ENCODE results near the gene SPDYE3.
A peak's percentile ranks its signal among the peaks of the same experiment; 100 is the strongest.
"Not testable (repeated sequence)": the region's sequence is repeated elsewhere in the genome, so short reads cannot be mapped to it uniquely, and the experiment has no call there.

SPDYE3 gene, protein sequence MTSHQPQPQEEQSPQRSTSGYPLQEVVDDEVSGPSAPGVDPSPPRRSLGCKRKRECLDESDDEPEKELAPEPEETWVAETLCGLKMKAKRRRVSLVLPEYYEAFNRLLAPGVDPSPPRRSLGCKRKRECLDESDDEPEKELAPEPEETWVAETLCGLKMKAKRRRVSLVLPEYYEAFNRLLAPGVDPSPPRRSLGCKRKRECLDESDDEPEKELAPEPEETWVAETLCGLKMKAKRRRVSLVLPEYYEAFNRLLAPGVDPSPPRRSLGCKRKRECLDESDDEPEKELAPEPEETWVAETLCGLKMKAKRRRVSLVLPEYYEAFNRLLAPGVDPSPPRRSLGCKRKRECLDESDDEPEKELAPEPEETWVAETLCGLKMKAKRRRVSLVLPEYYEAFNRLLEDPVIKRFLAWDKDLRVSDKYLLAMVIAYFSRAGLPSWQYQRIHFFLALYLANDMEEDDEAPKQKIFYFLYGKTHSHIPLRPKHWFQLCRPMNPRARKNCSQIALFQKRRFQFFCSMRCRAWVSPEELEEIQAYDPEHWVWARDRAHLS

DNA sequence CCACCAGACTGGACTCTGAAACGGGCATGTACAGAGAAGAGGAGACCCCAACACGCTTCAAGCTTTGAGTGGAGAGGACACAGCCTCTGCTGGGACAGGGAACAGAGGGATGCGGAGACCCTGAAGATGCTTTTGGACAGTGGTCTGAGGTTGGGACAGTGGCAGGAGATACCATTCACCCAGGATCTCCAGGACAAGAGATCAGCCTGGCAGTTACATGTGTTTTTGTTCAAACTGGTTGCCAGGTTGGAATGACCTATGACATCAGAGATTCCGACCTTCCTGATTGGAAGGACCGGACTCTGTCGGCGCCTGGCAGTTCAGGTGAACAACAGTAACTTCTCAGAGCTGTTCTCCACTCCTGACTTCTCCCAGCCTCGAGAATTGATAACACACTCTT is at the start of gene SPDYE3:
TSS of gene SPDYE3 (plus strand) at position 301 of the 400 bp plus-strand sequence. CDS start 184 bp downstream, outside the sequence.
- DNase-seq (ENCODE audit: low read depth in 2 of 2) = not testable (repeated sequence)

DNA sequence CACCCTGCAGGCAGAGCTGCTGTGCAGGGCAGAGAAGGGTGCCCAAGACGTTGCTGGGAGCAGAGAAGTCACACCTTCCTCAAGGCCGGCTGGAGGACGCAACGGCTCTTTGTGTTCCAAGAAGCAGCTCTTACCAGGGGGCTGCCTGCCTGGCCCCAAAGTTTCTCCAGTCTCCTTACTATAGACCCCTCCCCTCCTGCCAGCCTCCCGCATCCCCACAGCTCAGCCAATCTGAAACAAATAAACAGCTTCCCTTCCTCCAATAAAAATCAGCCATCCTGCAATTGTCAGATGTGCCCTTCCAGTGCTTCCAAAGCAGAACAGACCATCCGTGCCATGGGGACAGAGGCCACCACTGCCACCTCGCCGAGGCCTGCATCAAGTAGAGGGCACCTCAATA is 47.5 kb upstream of the SPDYE3 start:
- DNase-seq (ENCODE audit: low read depth in 2 of 2) = not testable (repeated sequence)

DNA sequence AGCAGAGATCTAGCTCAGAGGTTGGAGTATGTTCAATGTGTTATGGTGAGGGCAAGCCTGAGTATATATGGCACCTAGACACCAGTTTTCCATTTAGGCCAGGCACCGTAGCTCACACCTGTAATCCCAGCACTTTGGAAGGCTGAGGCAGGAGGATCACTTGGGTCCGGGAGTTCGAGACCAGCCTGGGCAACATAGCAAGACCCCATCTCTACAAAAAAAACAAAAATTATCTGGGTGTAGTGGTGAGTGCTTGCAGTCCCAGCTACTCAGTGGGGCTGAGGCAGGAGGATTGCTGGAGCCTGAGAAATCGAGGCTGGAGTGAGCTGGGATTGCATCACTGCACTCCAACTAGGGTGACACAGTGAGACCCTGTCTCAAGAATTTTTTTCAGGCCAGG is 44.6 kb upstream of the SPDYE3 start:
- DNase-seq (ENCODE audit: low read depth in 2 of 2) = not testable (repeated sequence)

DNA sequence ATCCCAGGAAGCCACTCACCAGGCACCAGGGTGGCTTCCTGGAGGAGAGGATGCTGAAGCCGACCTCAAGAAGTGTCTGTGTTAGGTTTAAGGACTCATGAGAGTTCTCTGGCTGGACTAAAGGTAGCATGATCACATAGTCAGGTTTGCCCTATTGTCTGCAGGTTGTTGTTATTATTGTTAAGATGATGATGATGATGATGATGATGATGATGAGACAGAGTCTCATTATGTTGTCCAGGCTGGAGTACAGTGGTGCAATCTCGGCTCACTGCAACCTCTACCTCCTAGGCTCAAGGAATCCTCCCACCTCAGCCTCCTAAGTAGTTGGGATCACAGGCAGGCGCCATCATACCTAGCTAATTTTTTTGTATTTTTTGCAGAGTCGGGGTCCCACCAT is 43.3 kb upstream of the SPDYE3 start:
- DNase-seq (ENCODE audit: low read depth in 2 of 2) = not testable (repeated sequence)

DNA sequence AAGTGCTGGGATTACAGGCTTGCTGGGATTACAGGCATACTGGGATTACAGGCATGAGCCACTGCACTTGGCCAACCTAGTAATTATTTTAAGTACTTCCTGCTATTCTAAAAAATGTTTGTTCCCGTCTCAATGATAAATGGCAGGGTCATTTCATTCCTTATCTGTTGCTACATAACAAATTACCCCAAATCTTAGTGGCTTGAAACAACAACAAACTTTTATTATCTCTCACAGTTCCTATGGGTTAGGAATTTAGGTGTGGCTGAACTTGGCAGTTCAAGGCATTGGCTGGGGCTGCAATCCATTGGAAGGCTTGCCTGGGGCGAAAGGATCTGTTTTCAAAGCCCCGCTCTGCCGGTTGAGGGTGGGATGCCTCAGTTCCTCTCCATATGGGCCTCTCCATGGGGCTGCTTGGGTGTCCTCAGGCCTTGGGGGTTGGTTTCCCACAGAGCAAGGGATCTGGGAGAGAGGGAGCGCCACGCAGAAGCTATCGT is 42.8 kb upstream of the SPDYE3 start:
- not testable (repeated sequence) for DNase-seq (ENCODE audit: low read depth in 2 of 2)

DNA sequence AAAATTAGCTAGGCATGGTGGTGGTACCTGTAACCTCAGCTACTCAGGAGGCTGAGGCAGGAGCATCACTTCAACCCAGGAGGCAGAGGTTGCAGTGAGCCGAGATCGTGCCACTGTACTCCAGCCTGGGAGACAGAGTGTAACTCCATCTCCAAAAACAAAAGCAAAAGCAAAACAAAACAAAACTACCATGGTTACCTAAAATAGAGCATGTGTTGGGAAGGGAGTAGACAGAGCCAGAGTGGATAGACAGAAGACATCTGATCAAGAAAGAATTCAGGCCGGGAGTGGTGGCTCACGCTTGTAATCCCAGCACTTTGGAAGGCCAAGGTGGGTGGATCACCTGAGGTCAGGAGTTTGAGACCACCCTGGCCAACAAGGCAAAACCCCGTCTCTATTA is 41.7 kb upstream of the SPDYE3 start:
- DNase-seq (ENCODE audit: low read depth in 2 of 2) = not testable (repeated sequence)

DNA sequence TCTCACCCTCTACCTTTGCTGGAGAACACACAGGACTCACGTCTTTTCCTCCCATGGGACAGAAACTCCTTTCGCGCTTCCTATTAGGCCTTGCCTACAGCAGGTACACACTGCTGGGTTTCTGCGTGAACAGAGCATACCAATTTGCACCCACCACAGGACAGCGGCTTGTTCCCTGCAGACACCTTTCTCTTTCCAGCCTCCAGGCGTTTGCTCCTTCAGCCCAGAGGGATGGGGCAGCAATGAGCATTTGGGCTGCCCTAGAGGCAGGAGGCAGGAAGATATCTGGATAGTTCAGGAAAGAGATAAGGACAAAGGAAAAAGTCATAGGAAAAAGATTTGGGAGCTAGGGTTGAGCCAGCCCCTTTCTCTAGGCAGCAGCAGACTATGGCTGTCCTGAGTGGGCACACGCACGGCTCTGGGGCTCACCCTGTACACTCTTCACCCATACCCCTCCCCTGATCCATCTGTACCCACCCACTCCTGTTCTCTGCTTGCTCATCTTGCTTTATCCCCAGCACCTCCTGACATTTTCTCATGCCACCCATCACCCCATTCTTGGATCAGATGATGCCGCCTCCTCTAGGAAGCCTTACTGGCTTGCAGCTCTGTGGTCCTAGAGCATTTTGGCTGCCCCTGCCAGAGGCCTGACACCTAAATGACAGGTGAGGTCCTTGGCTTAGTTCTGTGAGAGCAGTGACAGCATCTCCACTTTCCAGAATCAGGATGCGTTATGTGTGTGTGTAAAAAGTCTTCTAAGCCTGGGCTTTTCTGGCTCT is 40.7 kb upstream of the SPDYE3 start:
- DNase-seq (ENCODE audit: low read depth in 2 of 2) = no peak

DNA sequence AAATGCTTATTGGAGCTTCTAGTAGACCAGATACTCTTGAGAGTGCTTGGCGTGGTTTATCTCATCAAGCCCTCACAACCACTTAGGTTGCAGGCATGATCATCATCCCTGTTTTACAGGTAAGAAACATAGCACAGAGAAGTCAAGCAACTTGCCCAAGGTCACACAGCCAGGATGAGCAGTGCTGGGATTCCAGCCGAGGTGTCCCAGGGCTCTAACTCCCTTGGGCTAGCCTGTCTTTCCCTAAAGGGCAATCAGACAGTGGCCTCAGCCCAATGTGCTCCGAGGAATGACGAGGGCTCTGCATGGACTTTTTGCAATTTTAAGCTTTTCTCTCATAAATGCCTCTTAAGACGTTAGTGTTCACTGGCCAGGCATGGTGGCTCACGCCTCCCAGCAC is 39.9 kb upstream of the SPDYE3 start:
- no peak for DNase-seq (ENCODE audit: low read depth in 2 of 2)

DNA sequence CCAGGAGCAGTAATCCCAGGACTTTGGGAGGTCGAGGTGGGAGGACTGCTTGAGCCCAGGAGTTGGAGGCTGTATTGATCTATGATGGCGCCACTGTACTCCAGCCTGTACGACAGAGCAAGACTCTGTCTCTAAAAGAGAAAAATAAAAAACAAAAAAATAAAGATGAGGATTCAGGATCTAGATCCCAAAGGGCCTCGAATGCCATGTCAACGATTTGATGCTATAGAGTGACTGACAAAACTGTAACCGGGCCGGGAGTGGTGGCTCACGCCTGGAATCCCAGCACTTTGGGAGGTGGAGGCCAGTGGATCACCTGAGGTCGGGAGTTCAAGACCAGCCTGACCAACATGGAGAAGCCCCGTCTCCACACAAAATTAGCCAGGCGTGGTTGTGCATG is 38.6 kb upstream of the SPDYE3 start:
- not testable (repeated sequence) for DNase-seq (ENCODE audit: low read depth in 2 of 2)

DNA sequence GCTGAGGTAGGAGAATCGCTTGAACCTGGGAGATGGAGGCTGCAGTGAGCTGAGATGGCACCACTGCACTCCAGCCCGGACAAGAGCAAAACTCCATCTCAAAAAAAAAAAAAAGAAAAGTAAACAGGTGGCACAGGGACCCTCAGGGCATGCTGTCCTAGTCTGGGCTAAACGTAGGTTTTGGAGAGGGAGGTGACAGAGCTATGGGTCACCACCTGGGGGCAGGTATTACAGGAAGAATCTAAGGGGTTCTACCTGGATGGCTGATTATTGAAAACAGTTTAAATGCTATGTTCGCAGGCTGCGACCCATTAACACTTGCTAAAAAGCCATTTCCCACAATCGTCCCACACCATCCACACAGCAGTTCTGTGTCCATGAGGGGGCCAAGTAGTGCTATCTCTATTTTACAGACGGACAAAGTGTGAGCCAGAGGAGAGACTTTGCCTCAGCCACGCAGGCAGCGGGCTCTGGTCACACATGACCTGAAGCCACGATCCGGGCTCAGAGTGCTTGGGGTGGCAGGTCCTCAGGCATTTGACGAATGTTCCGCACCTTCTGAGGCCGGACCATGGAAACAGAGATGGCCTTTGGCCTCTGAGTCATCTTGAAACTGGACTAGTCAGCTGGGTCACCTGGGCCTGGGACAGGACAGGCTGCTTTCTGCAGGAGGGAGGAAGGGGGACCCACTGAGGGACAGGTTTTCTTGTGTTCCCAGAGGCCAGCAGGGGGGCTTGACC is 38.0 kb upstream of the SPDYE3 start:
- DNase-seq (ENCODE audit: low read depth in 2 of 2) = not testable (repeated sequence)

DNA sequence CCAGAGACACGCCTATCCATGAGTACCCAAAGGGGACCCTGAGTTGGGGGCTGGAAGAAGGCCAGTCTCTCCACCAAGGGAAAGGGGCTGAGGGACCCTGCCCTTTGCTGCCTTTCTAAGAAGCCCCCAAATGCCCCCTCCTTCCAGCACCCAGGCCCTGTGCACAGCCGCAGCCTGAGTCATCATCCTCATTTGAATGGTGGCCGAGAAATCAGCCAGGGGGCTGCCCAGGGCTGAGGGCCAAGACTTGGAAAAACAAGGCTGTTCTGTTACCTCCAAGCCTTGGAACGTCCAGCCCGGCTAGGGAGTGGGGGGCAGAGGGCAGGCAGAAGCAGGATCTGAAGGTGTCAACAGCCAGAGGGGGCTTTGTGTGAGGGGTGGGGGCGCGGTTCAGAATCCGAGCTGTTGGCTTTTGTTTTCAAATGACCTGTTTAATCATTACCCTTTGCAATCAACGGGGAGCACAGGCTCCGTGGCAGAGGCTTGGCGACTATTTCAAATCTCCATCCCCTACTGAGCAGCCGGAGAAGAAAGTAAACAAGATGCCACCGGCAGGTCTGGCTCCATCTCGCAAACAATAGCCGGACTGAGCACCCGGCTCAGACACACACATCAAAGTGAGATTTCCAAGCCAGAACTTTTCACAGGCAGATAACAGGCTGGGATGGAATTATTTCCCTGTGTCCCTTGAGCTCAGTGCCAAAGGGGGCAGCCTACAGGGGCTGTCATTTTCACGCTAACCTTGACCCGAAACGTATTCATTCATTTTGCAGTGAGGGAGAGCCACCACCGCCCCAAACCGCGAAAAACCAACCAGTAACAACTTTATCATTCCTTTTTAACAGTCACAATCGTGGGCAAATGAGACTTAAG is 37.2 kb upstream of the SPDYE3 start:
- DNase-seq (ENCODE audit: low read depth in 2 of 2) = not testable (repeated sequence)

DNA sequence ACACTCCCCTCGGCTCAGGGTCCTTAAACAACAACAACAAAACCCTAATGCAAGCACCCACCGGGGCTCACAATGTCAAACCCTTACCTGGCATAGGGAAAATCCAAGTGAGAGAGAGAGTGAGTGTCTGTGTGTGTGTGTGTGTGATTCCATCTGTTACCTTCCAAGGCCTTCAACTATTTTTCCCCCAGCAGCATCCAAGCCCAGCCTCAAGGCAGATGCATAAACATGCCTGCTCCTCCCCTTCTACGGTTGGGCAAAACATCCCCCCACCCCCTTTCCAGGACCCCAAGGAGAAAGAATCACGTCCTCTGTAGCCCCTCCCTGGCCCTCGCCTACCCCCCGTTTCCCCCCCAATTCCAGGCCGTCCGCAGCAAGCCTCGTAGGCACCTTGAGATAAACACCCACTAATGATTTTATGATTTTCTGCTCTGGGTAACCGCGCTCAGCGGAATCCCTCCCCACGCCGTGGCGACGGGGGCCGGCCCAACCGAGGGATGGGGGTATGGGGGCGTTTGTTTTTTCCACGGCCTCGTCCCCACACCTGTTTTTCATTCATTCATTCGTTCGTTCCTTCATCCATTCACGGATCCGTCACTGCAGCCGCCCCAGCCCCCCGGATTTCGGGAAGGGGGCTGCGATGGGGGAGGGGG is 36.4 kb upstream of the SPDYE3 start:
- DNase-seq (ENCODE audit: low read depth in 2 of 2) = not testable (repeated sequence)

DNA sequence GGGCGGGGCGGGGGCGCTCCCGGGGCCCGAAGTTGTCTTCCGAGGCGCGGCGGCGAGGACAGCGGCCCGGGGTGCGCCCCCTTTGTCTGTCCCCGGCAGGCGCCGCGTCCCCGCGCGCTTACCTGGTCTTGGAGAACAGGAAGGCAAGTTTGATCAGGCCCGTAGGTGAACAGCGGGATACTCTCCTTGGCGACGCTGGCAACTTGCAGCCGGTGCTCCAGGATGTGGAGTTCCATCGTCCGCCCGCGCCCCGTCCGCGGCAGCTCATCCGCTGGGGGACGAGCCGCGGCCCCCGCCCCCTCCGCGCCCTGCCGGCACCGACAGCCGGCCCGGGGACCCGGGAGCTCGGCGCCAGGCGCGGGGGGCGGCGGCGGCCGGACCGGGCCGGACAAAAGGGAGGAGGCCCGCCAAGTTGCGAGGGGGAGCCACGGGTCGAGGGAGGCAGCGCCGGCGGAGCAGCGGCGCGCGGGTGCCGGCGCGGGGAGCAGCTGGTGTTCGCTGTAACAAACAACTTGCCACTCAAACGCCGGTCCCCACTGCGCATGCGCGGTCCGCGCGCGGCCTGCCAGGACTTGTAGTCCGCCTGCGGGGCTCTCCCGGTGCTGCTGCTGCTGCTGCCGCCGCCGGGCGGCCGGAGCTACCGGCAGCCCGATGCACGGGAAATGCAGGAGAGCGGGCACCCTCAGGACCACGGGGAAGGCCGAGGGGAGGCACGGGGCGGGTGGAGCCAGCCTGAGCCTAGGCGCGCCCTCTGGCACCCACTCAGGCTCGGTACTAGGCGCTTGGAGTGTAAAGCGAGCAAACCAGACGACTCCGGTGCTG is 35.6 kb upstream of the SPDYE3 start:
- DNase-seq (ENCODE audit: low read depth in 2 of 2) = peak; percentile 95 to 98

DNA sequence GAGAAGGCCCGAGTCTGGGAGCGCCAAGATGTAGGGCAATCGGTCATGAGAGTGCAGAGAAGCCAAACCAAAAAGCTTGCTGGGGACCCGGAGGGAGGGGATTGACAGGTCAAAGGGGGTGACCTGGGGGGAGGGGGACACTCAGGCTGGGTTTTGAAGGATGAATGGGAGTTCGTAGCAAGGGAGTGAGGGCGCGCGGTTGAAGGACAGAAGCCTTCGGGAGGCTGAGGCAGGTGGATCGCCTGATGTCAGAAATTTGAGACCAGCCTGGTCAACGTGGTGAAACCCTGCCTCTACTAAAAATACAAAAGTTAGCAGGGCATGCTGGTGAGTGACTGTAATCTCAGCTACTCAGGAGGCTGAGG is 35.0 kb upstream of the SPDYE3 start:
- DNase-seq (ENCODE audit: low read depth in 2 of 2) = not testable (repeated sequence)

DNA sequence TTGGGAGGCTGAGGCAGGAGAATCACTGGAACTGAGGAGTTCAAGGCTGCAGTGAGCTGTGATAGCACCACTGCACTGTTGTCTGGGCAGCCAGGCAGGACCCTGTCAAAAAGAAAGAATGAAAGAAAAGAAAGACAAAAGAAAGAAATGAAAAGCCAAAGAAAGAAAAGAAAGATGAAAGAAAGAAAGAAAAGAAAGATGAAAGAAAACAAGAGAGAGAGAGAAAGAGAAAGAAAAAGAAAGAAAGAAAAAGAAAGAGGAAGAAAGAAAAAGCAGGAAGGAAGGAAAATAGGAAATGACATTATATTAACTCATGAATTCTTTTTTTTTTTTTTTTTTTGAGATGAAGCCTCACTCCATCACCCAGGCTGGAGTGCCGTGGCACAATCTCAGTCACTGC is 32.4 kb upstream of the SPDYE3 start:
- DNase-seq (ENCODE audit: low read depth in 2 of 2) = no peak

DNA sequence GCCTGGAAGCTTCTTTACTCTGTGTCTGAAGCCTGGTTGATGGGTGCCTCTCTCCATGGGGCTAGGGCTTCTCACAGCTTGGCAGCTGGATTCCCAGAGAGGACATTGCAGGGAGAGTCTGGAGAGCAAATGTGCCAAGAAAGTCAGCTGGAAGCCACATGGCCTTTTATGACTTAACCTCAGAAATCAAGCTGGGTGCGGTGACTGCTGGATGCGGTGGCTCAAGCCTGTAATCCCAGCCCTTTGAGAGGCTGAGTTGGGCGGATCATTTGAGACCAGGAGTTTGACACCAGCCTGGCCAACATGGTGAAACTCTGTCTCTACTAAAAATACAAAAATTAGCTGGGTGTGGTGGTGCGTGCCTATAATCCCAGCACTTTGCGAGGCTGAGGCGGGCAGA is 31.4 kb upstream of the SPDYE3 start:
- not testable (repeated sequence) for DNase-seq (ENCODE audit: low read depth in 2 of 2)

DNA sequence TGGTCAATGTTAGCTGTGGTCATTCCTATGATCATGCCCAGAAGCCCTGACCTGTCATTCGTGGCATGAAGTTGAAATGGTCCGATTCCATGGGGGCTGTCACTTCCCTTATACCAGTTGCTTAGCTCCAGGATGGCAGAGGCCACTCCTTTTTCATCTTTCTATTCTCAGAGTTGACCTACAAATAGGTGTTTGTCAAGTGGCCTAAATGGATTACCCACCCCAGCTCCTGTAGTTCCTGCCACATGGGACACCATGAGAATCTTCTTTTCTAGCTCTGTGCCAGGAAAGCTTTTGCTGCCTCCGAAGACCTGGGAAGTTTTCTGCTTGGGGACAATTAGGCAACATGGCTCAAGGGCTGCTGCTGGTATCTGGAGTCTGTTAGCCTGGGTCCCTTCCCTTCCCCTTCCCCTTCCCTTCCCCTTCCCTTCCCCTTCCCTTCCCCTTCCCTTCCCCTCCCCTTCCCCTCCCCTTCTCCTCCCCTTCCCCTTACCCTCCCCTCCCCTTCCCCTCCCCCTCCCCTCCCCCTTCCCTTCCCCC is 25.4 kb upstream of the SPDYE3 start:
- not testable (repeated sequence) for DNase-seq (ENCODE audit: low read depth in 2 of 2)

DNA sequence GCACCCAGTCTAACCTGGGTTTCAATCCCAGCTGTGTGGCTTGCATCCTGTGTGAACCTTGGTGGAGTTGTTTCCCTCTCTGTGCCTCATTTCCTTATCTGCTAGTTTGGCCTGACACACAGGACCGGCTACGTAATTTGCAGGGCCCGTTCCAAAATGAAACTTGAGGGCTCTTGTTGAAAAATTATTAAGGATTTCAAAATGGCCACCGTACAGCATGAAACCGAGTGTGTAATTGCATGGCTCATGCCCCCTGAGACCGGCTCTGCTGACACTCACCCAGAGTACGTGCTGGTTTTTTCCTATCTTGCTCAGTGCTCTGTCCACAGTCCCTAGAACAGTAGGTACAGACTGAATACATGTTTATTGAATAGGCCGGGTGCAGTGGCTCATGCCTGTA is 24.4 kb upstream of the SPDYE3 start:
- not testable (repeated sequence) for DNase-seq (ENCODE audit: low read depth in 2 of 2)

Data from stimulated activated CD4-positive, alpha-beta T cell treated with anti-CD3 and anti-CD28 coated beads, Interleukin-15, amount 100 ng/mL, for 48 hours (primary cell).